ENCODE measurements around the gene KIAA1217.

DNA sequence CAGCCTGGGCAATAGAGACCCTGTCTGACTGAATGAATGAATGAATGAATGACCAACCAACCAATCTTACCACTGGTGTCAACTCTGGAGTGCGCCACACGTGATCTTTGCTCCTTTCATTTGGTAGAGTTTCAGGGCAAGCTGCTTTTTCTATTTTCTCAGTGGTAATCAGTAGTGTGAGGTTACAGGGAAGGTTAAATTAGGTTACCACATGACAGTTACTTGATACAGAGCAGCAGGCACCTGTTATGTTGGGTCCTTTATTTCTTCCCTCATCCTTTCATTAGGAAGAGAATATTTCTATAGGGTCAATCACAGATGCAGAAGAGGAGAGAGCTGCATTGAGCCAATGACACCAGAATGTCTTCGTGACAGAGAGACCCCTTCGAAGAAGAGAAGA lies 167.8 kb downstream of the KIAA1217 start:
- TF ChIP-seq POLR2A (IDR thresholded peaks at IDR 0.05; ENCODE audit: low read length): no peak
- TF ChIP-seq GATA1 (IDR thresholded peaks at IDR 0.05; ENCODE audit: low read depth, low read length): no peak
